Measurements from ENCODE around the gene PRDM7.
"Not testable (repeated sequence)": the region's sequence is repeated elsewhere in the genome, so short reads cannot be mapped to it uniquely, and the experiment has no call there.

PRDM7 gene

GRCh38 chr16:90070440-90070839, 6.7 kb downstream of the PRDM7 start:
- DNase-seq = no peak

GRCh38 chr16:90061437-90061836, 15.7 kb downstream of the PRDM7 start:
- DNase-seq = no peak

- DNase-seq = peak; percentile 32
Observed at GRCh38 chr16:90057738-90058173, 19.4 kb downstream of the PRDM7 start.

- not testable (repeated sequence) for DNase-seq
Observed at GRCh38 chr16:90056521-90056920, 20.6 kb downstream of the PRDM7 start.

DNA sequence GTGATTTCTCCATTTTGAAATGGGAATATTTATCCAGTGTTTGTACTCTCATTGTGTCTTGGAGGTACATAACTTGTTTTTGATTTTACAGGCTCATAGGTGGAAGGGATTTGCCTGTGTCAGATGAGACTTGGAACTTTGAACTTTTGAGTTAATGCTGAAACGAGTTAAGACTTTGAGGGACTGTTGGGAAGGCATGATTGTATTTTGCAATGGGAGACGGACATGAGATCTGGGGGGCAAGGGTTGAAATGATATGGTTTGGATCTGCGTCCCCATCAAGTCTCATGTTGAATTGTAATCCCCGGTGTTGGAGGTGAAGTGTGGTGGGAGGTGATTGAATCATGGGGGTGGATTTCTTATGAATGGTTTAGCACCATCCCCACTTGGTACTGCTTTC, 21.8 kb downstream of the PRDM7 start:
- no peak for DNase-seq

- DNase-seq = no peak
Observed at GRCh38 chr16:90054554-90054953, 22.6 kb downstream of the PRDM7 start.

DNA sequence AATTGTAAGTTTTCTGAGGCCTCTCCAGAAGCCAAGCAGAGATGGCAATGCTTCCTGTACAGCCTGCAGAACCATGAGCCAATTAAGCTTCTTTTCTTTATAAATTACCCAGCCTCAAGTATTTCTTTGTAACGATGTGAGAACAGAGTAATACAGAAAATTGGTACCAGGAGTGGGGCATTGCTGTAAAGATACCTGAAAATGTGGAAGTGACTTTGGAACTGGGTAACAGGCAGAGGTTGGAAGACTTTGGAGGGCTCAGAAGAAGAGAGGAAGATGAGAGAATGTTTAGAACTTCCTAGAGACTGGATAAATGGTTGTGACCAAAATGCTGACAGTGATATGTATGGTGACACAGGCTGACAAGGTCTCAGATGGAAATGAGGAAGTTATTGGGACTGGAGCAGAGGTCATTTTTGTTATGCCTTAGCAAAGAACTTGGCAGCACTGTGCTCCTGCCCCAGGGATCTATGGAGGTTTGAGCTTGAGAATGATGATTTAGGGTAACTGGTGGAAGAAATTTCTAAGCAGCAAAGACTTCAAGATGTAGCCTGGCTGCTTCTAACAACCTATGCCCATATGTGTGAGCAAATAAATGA, 23.1 kb downstream of the PRDM7 start:
- DNase-seq = no peak

DNA sequence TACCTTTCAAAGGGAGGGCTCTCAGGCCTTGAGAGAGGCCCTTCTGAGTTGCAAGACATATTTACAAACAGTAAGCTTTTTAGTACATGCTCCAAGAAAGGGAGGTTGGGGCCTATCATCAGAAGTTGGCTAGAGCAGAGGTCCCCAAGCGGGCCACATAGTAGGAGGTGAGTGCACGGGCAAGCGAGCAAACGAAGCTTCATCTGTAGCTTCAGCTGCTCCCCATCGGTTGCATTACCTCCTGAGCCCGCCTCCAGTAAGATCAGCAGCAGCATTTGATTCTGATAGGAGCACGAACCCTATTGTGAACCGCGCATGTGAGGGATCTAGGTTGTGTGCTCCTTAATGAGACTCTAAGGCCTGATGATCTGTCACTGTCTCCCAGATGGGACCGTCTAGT, 26.2 kb downstream of the PRDM7 start:
- DNase-seq = no peak

GRCh38 chr16:90048737-90049330, 28.3 kb downstream of the PRDM7 start:
- no peak for DNase-seq

- DNase-seq = peak; percentile 10
Observed at GRCh38 chr16:90048347-90048722, 28.8 kb downstream of the PRDM7 start.

DNA sequence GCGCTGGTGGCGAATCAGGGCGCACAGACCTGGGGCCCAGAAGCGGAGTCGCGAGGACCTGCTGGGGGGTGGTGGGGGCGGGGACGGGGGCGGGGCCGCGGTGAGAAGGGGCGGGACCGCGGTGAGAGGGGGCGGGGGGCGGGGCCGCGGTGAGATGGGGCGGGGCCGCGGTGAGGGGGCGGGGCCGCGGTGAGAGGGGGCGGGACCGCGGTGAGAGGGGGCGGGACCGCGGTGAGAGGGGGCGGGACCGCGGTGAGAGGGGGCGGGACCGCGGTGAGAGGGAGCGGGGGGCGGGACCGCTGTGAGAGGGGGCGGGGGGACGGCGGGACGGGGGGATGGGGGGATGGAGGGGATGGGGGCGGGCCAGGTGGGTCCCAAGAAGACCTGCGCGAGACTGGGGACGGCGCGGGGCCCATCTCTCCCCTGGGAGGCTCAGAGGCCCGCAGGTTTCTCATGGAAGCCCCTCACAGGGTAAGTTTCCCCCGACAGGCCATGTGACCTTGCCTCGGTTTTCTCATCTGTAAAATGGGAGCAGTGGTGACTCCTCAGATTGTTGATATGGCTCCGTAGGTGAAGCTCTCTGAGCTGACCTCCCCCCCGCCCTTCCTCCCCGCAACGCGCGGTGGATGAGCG, 29.3 kb downstream of the PRDM7 start:
- no peak for DNase-seq

- no peak for DNase-seq
Observed at GRCh38 chr16:90046971-90047713, 30.0 kb downstream of the PRDM7 start.

- no peak for DNase-seq
Observed at GRCh38 chr16:90046122-90046970, 30.8 kb downstream of the PRDM7 start.

DNA sequence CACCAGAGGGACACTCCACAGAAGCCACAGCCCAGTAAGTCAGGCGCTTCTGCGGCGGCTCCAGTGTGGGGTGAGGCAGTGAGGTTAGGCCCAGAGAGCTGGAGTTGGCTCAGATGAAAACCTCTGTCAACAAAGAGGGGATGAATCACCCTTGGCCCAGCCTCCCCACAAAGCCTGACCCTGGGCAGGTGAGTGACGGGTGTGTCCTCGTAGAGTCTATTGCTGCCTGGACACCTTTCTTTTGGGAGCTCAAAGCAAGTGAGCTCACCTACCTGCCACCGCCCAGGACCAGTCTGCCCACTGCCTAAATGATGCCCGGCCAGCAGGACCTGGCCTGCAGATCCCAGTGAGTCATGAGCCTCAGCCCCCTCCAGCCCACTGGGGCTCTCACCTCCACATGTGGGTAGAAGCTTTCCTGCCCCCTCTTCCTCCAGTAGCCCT, 33.0 kb downstream of the PRDM7 start:
- DNase-seq = no peak

DNA sequence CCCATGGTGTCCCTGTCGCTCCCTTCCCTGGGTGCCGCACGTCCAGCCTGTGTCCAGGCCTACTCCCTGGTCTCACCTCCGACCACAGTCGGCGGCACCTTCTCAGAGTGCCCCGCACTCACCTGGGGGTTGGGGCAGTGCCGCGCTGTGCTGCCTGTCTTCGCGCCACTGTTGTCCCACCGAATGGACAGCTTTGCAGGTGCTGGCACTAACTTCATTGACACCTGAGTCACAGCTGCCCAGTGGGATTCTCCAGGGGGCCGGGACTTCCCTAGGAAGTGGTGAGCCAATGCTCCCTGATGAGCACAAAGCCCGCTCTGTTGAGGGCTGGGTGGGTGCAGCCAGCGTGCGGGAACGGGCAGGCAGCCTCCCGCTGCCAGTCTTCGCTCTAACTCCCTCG, 33.6 kb downstream of the PRDM7 start:
- DNase-seq = no peak

DNA sequence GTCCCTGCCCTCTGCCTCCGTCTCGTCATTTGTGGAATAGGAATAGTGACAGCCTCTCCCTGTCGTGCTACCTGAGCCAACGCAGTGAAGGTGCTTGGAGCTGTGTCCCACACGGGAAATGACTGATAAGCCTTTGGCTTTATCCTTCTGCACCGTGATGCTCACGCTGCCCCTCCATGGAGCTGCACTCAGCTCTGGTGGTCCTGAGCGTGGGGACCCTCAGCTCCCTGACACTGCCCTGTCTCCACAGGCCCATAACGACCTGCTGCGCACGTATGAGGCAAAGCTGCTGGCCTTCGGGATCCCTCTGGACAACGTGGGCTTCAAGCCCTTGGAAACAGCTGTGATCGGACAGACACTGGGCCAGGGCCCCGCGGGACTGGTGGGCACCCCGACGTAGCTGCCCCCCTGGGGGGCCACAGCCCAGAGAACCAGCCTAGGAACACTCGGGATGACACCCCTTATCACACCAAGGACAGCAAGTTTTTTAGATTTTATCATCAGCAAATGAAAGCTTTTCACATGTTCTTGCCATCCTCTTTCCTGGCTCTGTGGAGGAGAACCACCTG, 34.1 kb downstream of the PRDM7 start:
- no peak for DNase-seq

GRCh38 chr16:90041896-90042473, 35.1 kb downstream of the PRDM7 start:
- no peak for DNase-seq

DNA sequence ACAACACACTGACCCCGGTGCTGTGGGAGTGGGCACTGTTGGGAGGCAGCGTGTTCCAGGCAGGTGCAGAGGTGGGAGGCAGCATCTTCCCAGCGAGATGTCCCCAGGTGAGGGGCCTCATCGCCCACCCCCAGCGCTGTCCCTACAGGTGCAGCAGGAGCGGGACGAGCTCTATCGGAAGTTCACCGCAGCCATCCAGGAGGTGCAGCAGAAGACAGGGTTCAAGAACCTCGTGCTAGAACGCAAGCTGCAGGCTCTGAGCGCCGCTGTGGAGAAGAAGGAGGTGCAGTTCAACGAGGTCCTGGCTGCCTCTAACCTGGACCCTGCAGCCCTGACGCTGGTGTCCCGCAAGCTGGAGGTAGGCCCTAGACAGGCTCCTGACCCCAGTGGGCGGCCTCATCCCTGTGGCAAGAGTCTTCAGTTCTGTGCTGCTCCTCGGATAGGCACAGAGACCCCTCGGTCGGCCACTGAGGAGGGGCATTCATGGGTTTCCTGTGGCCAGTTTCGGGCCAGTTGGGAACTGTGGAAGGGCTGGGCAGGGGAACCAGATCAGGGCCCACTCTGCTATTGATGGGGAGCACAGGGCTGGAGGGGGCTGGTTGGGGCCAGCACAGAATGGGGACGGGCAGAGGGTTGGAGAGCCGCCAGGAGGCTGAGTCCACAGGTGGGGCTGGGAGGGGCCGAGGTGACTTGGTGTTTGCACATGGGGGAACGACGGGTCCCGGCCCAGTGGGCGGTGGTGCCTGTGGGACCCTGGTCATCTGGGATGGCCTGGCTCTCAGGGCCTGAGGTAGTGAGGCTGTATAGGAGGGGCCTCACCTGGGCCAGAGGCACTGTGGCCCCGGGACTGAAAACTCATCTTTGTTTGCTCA, 36.7 kb downstream of the PRDM7 start:
- no peak for DNase-seq

- no peak for DNase-seq
Observed at GRCh38 chr16:90037276-90037675, 39.9 kb downstream of the PRDM7 start.

DNA sequence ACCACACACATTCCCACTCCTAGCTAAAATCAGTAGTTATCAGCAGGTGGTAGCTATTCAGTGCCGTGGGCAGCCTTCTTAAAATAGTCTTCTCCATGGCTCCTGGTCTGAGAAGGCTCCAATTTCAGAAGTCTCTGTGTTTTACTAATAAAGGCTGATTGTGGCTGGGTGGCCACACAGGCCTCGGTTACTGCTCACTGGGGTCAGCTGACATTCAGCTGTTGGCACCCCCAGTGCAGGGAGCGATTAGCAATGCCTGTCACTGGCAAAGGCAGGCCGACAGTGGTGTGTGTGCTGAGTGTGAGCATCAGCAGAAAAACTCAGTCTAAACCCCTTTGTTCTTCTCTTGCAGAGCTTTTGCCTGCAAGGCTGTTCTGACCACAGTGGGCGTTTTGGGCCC, 41.2 kb downstream of the PRDM7 start:
- DNase-seq = no peak

GRCh38 chr16:90034504-90034903, 42.6 kb downstream of the PRDM7 start:
- DNase-seq = no peak
